Measurements from ENCODE around the gene EPS15.
"Not testable (repeated sequence)": the region's sequence is repeated elsewhere in the genome, so short reads cannot be mapped to it uniquely, and the experiment has no call there.

Gene EPS15

GRCh38 chr1:51473331-51474115, 45.5 kb downstream of the EPS15 start:
- DNase-seq (ENCODE audit: low read depth) = no peak
- no peak for TF ChIP-seq CTCF (IDR thresholded peaks at IDR 0.05; ENCODE audit: control insufficient read depth, extremely low read depth, insufficient read depth)
- no peak overlapping the region for H3K4me3 ChIP-seq (ENCODE audit: low read depth, low read length)

- DNase-seq (ENCODE audit: low read depth) = no peak
- no peak overlapping the region for H3K4me3 ChIP-seq (ENCODE audit: low read depth, low read length)
- TF ChIP-seq CTCF (IDR thresholded peaks at IDR 0.05; ENCODE audit: control insufficient read depth, extremely low read depth, insufficient read depth) = no peak
These were observed 46.7 kb downstream of the EPS15 start for GRCh38 chr1:51472359-51472758.

GRCh38 chr1:51469518-51469917, 49.5 kb downstream of the EPS15 start:
- H3K4me3 ChIP-seq (ENCODE audit: low read depth, low read length) = no peak overlapping the region
- TF ChIP-seq CTCF (IDR thresholded peaks at IDR 0.05; ENCODE audit: control insufficient read depth, extremely low read depth, insufficient read depth) = no peak
- no peak for DNase-seq (ENCODE audit: low read depth)

GRCh38 chr1:51464828-51465227, 54.2 kb downstream of the EPS15 start:
- no peak for TF ChIP-seq CTCF (IDR thresholded peaks at IDR 0.05; ENCODE audit: control insufficient read depth, extremely low read depth, insufficient read depth)
- no peak overlapping the region for H3K4me3 ChIP-seq (ENCODE audit: low read depth, low read length)
- DNase-seq (ENCODE audit: low read depth) = no peak

GRCh38 chr1:51463561-51463960, 55.5 kb downstream of the EPS15 start:
- no peak for DNase-seq (ENCODE audit: low read depth)
- TF ChIP-seq CTCF (IDR thresholded peaks at IDR 0.05; ENCODE audit: control insufficient read depth, extremely low read depth, insufficient read depth) = no peak

GRCh38 chr1:51462289-51462688, 56.8 kb downstream of the EPS15 start:
- H3K4me3 ChIP-seq (ENCODE audit: low read depth, low read length) = not testable (repeated sequence)

More at GRCh38 chr1:51463561-51463960, 55.5 kb downstream of the EPS15 start:
- H3K4me3 ChIP-seq (ENCODE audit: low read depth, low read length) = no peak overlapping the region

GRCh38 chr1:51454554-51454953, 64.5 kb downstream of the EPS15 start:
- no peak overlapping the region for H3K4me3 ChIP-seq (ENCODE audit: low read depth, low read length)
- no peak for DNase-seq (ENCODE audit: low read depth)
- TF ChIP-seq CTCF (IDR thresholded peaks at IDR 0.05; ENCODE audit: control insufficient read depth, extremely low read depth, insufficient read depth) = no peak

More at GRCh38 chr1:51462289-51462688, 56.8 kb downstream of the EPS15 start:
- DNase-seq (ENCODE audit: low read depth) = not testable (repeated sequence)
